Ishikawa (cell line): ENCODE results near the gene MYADM.

Experiments
- CEBPB ChIP-seq: IDR thresholded peaks from 2 replicates; pipeline ENCODE4 v1.6.1; 2012
- CREB1 ChIP-seq: IDR thresholded peaks from 2 replicates; pipeline ENCODE4 v1.6.1; 2012; ENCODE audit warnings: low read depth
- EGR1 ChIP-seq: IDR thresholded peaks from 2 replicates; pipeline ENCODE4 v1.6.1; 2012
- EP300 ChIP-seq: IDR thresholded peaks from 2 replicates; pipeline ENCODE4 v1.6.1; 2012; ENCODE audit warnings: borderline replicate concordance
- FOXM1 ChIP-seq: IDR thresholded peaks from 2 replicates; pipeline ENCODE4 v1.6.1; 2012; ENCODE audit warnings: low read depth, borderline replicate concordance
- MAX ChIP-seq: IDR thresholded peaks from 2 replicates; pipeline ENCODE4 v1.6.1; 2012
- NFIC ChIP-seq: IDR thresholded peaks from 2 replicates; pipeline ENCODE4 v1.6.1; 2012
- RAD21 ChIP-seq: IDR thresholded peaks from 2 replicates; pipeline ENCODE4 v1.6.1; 2012; ENCODE audit warnings: low read depth
- REST ChIP-seq: IDR thresholded peaks from 2 replicates; pipeline ENCODE4 v1.6.1; 2012; ENCODE audit warnings: low read depth, mild to moderate bottlenecking
- TAF1 ChIP-seq: IDR thresholded peaks from 2 replicates; pipeline ENCODE4 v1.6.1; 2012; ENCODE audit warnings: low read depth, mild to moderate bottlenecking
- TCF12 ChIP-seq: IDR thresholded peaks from 2 replicates; pipeline ENCODE4 v1.6.1; 2012; ENCODE audit warnings: low read depth
- TEAD4 ChIP-seq: IDR thresholded peaks from 2 replicates; pipeline ENCODE4 v1.6.1; 2012
- USF1 ChIP-seq: IDR thresholded peaks from 2 replicates; pipeline ENCODE4 v1.6.1; 2012
- YY1 ChIP-seq: IDR thresholded peaks from 2 replicates; pipeline ENCODE4 v1.6.1; 2012; ENCODE audit warnings: low read depth
- ZBTB7A ChIP-seq: IDR thresholded peaks from 2 replicates; pipeline ENCODE4 v1.6.1; 2012; ENCODE audit warnings: low read depth

The MYADM gene

GRCh38 chr19:53882391-53883050 is 14.8 kb downstream of the MYADM start:
- TF ChIP-seq USF1 (no peak), TCF12 (no peak), CREB1 (no peak), CEBPB (no peak), MAX (no peak), TEAD4 (no peak), EP300 (no peak), FOXM1 (no peak), NFIC (no peak)

GRCh38 chr19:53883231-53883661 is 15.6 kb downstream of the MYADM start:
- no peak for TF ChIP-seq EGR1

GRCh38 chr19:53883741-53884140 is 16.1 kb downstream of the MYADM start:
- TF ChIP-seq FOXM1 (no peak), MAX (no peak)

- TF ChIP-seq RAD21: no peak
- TF ChIP-seq CREB1: no peak
- TF ChIP-seq EP300: no peak
- TF ChIP-seq USF1: no peak
- no peak for TF ChIP-seq CEBPB
- no peak for TF ChIP-seq TAF1
- no peak for TF ChIP-seq MAX
- no peak for TF ChIP-seq TCF12
- no peak for TF ChIP-seq REST
- no peak for TF ChIP-seq FOXM1
- no peak for TF ChIP-seq ZBTB7A
Observed at GRCh38 chr19:53884256-53884655, 16.6 kb downstream of the MYADM start.

- TF ChIP-seq USF1 (no peak), TCF12 (no peak), NFIC (no peak), TEAD4 (no peak), CEBPB (no peak), RAD21 (no peak), CREB1 (no peak), EP300 (no peak), TAF1 (no peak), REST (no peak), FOXM1 (no peak), YY1 (no peak), MAX (no peak), ZBTB7A (no peak), EGR1 (no peak)
Observed at GRCh38 chr19:53885036-53885435, 17.4 kb downstream of the MYADM start.

- TF ChIP-seq YY1: no peak
- TF ChIP-seq TCF12: no peak
- no peak for TF ChIP-seq NFIC
- TF ChIP-seq CREB1: no peak
- no peak for TF ChIP-seq EGR1
- TF ChIP-seq FOXM1: no peak
- TF ChIP-seq USF1: no peak
- no peak for TF ChIP-seq RAD21
- TF ChIP-seq TAF1: no peak
- TF ChIP-seq ZBTB7A: no peak
- no peak for TF ChIP-seq TEAD4
- no peak for TF ChIP-seq REST
Observed at GRCh38 chr19:53892301-53892980, 24.8 kb downstream of the MYADM start.
